Cardiac muscle cell (in vitro differentiated cells and primary cell): ENCODE data around the gene SORCS3. TPM values are rescaled to one million over a fixed set of nuclear protein-coding genes. Genes with fewer than 3 reads are reported as not detected.

Source experiments
- DNase-seq, 2 donors: peaks; one replicate each; pipeline versions ENCODE4 v3.0.0 to v3.0.0-alpha.2; 2010 to 2017; ENCODE audit warnings: low read depth in 1 of 2, low spot score in 1 of 2
- H3K27ac ChIP-seq: fragments of 200-600 bp; sonication (generic); 2 replicates; pipeline ENCODE4 v1.5.1; 2016
- H3K27me3 ChIP-seq: fragments of 200-600 bp; sonication (generic); 2 replicates; pipeline ENCODE4 v1.6.0; 2016; ENCODE audit warnings: control low read depth
- H3K36me3 ChIP-seq: fragments of 200-600 bp; sonication (generic); 2 replicates; pipeline ENCODE4 v1.5.1; 2016; ENCODE audit warnings: control low read depth
- H3K4me1 ChIP-seq: fragments of 200-600 bp; sonication (generic); 2 replicates; pipeline ENCODE4 v1.8.1; 2017; ENCODE audit warnings: low read depth, mild to moderate bottlenecking, mixed run types
- H3K4me3 ChIP-seq: fragments of 200-600 bp; sonication (generic); 2 replicates; pipeline ENCODE4 v1.5.1; 2016; ENCODE audit warnings: mild to moderate bottlenecking
- H3K9me3 ChIP-seq: fragments of 200-600 bp; sonication (generic); 2 replicates; pipeline ENCODE4 v1.5.1; 2017; ENCODE audit warnings: low read depth, mild to moderate bottlenecking, control low read depth
- polyA plus RNA-seq: library from polyadenylated mRNA; unstranded; fragments of >200 nt; fragmentation: Nextera tagmentation; extraction: Ambion mirVana; gene quantifications from 2 replicates; pipeline ENCODE4 v1.2.1, GENCODE V29; 2016
- total RNA-seq: library from RNA; depleted of rRNA; stranded (reverse); fragments of >200 nt; gene quantifications from 2 replicates; pipeline ENCODE4 v1.2.3, GENCODE V29; 2016
- TF ChIP-seq, protein P1 (sequence below): IDR thresholded peaks from 2 replicates; pipeline ENCODE4 v1.5.1; 2012; ENCODE audit warnings: low read depth, mild to moderate bottlenecking, low read length

The SORCS3 gene
- total and polyA plus RNA-seq, 2 experiments from 2014 or later = 9.3 to 29.1 TPM

DNA sequence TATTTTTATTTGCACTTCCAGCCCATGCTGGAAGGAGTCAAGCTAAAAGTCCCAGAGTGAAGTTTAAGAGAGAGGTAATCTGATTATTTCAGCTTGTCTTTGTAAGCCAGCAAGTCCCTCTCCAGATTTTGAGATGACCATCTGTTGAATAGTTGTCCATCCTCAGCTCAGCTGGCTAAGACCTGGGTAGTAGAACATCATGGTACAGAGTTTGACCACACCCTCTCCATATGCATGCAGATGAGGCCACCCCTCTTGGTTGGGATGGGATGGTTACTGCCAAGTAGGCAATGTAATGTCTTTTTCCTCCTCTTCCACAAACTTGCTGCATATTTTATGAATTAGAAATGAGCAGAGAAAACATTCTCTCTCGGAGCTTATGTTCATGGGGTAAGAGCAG, 639.8 kb downstream of the SORCS3 start:
- TF ChIP-seq, protein P1, sequence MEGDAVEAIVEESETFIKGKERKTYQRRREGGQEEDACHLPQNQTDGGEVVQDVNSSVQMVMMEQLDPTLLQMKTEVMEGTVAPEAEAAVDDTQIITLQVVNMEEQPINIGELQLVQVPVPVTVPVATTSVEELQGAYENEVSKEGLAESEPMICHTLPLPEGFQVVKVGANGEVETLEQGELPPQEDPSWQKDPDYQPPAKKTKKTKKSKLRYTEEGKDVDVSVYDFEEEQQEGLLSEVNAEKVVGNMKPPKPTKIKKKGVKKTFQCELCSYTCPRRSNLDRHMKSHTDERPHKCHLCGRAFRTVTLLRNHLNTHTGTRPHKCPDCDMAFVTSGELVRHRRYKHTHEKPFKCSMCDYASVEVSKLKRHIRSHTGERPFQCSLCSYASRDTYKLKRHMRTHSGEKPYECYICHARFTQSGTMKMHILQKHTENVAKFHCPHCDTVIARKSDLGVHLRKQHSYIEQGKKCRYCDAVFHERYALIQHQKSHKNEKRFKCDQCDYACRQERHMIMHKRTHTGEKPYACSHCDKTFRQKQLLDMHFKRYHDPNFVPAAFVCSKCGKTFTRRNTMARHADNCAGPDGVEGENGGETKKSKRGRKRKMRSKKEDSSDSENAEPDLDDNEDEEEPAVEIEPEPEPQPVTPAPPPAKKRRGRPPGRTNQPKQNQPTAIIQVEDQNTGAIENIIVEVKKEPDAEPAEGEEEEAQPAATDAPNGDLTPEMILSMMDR = no peak
- Histone ChIP-seq H3K9me3 (no peaks in the 10 kb centered on the region), H3K27me3 (no peaks in the 10 kb centered on the region), H3K27ac (no peak overlapping the region), H3K4me1 (no peaks in the 10 kb centered on the region), H3K36me3 (no peaks in the 10 kb centered on the region), H3K4me3 (no peak overlapping the region)
- DNase-seq = no peak

DNA sequence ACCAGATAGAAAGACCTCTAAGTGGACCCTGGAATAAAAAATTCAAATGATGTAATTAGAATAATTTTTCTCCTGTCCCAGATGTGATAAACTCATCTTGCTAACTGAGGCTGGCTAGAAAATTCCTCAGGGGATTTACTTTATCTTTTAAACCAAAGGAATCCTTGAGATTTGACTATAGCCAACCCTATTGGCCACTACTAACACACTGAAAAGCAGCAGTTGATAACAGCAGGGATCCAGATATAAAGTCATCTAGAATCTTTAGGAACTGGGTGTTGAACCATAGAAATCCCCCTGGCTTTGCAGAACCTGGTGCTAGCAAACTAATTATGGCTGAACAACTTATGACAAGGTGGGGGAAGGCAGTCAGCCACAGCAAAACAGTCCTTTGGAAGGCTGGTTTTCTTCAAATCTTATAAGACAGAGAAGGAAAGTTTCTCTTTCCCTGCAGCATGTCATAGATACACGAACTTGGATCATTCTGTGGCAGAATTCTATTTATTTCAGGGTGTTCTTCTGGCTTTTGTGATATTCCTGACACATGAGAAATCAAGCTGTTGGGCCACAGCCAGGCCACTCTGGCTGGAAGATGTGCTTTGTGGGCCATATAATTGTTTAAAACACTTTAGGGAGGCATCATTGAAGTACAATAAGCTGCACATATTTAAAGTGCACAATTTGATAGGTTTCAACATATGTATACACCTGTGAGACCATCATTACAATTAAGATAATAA, 643.6 kb downstream of the SORCS3 start:
- Histone ChIP-seq H3K4me1 (no peaks in the 10 kb centered on the region), H3K9me3 (no peaks in the 10 kb centered on the region), H3K4me3 (no peak overlapping the region), H3K27me3 (no peaks in the 10 kb centered on the region), H3K27ac (no peak overlapping the region), H3K36me3 (no peaks in the 10 kb centered on the region)
- TF ChIP-seq, protein P1 = no peak
- DNase-seq = no peak

DNA sequence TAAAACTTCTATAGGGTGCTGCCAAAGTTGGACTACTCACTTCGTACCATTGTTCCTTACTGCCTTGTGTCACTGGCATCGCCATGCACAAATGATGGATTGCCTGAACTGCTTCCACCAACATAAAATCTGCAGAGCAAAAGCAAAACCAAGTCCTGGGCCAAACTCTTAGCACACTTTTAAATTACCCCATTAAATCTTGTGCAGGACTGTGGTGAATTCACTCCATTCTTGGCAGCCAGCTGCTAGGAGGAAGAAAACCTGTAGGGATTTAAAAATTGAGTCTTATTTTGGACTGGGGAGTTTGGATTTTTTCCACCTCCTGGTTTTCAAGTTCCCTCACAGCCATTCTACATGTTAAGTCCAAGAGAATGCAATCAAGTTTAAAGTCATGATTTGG, 646.9 kb downstream of the SORCS3 start:
- H3K27me3 ChIP-seq = no peaks in the 10 kb centered on the region
- no peak overlapping the region for H3K4me3 ChIP-seq
- no peak for DNase-seq
- no peaks in the 10 kb centered on the region for H3K9me3 ChIP-seq
- no peaks in the 10 kb centered on the region for H3K4me1 ChIP-seq
- TF ChIP-seq, protein P1 = no peak
- H3K36me3 ChIP-seq = no peaks in the 10 kb centered on the region
- H3K27ac ChIP-seq = no peak overlapping the region

DNA sequence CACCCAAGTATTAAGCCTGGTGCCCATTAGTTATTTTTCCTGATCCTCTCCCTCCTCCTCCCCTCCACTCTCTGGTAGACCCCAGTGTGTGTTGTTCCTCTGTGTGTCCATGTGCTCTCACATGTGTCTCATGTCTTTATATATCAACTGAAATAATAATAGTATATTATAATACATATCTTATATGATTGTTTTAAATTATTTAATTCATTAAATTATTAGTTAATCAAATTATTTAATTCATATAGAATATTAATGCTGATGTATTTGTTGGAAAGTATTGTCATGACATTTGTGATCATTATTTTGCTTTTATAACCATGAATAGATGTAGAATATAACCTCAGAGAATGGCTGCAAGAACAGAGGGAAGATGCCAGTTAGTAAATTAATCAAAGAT, 647.5 kb downstream of the SORCS3 start:
- TF ChIP-seq, protein P1 = no peak
- no peaks in the 10 kb centered on the region for H3K4me1 ChIP-seq

DNA sequence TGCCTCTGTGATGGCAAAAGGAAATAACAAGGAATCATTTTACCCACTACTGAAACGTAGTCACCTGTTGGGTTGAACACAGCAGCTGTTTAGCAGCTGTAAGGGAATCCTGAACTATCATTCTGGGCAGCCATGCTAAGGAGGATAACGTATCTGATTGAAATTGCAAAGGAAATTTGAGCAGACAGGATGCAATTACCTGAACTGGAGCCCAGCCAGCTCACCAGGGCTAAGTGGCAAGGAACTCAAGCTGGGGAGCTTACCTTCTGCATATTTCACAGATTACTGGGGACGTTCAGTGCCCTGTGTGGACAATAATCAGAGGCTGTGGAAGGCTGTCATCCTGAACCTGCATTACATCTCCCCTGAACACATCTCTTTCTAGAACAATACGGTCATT, 650.5 kb downstream of the SORCS3 start:
- no peaks in the 10 kb centered on the region for H3K36me3 ChIP-seq
- no peak for DNase-seq
- H3K9me3 ChIP-seq = no peaks in the 10 kb centered on the region
- no peaks in the 10 kb centered on the region for H3K4me1 ChIP-seq
- H3K27me3 ChIP-seq = no peaks in the 10 kb centered on the region
- TF ChIP-seq, protein P1 = no peak
- no peak overlapping the region for H3K4me3 ChIP-seq
- H3K27ac ChIP-seq = no peak overlapping the region

More for the DNA sequence above, 647.5 kb downstream of the SORCS3 start:
- H3K4me3 ChIP-seq = no peak overlapping the region
- H3K27ac ChIP-seq = no peak overlapping the region
- DNase-seq = no peak
- H3K36me3 ChIP-seq = no peaks in the 10 kb centered on the region
- H3K27me3 ChIP-seq = no peaks in the 10 kb centered on the region
- H3K9me3 ChIP-seq = no peaks in the 10 kb centered on the region

DNA sequence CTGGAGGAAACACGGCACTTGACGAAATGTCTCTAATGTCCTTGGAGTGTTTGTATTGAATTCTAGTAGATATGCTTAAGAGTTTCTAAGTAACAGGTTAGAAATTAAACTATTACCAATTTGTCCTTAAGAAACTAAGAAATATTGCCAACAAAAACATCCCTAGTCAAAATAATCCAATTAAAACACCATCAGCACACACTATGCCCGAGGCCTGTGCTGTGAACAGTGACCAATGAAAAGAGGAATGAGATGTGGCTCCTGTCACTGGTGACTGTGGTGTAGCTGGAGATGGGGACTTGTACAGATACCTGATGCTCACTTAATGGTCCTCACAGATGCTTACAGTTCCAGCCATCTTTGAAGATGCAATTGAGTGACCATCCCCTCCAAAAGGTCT, 651.1 kb downstream of the SORCS3 start:
- DNase-seq = no peak
- Histone ChIP-seq H3K4me1 (no peaks in the 10 kb centered on the region), H3K4me3 (no peak overlapping the region), H3K9me3 (no peaks in the 10 kb centered on the region), H3K27me3 (no peaks in the 10 kb centered on the region), H3K27ac (no peak overlapping the region), H3K36me3 (no peaks in the 10 kb centered on the region)
- TF ChIP-seq, protein P1 = no peak
